IPS-18a (cell line): ENCODE measurements around the gene MIPEP.
"Not testable (repeated sequence)": the region's sequence is repeated elsewhere in the genome, so short reads cannot be mapped to it uniquely, and the experiment has no call there.

ENCODE experiments used
- H3K27ac ChIP-seq: one replicate; pipeline ENCODE4 v1.5.1; 2013; ENCODE audit warnings: low read length
- H3K27me3 ChIP-seq: one replicate; pipeline ENCODE4 v1.6.1; 2013; ENCODE audit warnings: mild to moderate bottlenecking, low read length; ENCODE audit not compliant: control insufficient read depth, insufficient read depth
- H3K36me3 ChIP-seq: one replicate; pipeline ENCODE4 v1.6.1; 2013; ENCODE audit warnings: low read depth, low read length; ENCODE audit not compliant: control insufficient read depth
- H3K4me1 ChIP-seq: one replicate; pipeline ENCODE4 v1.6.1; 2013; ENCODE audit warnings: low read depth, low read length; ENCODE audit not compliant: control insufficient read depth
- H3K4me3 ChIP-seq: one replicate; pipeline ENCODE4 v1.5.1; 2013; ENCODE audit warnings: low read length
- H3K9ac ChIP-seq: one replicate; pipeline ENCODE4 v1.6.1; 2013; ENCODE audit warnings: mild to moderate bottlenecking, low read length, moderate library complexity
- H3K9me3 ChIP-seq: one replicate; pipeline ENCODE4 v1.6.1; 2013; ENCODE audit warnings: low read depth, low read length; ENCODE audit not compliant: control insufficient read depth

The MIPEP gene

GRCh38 chr13:23752111-23753001 lies 136.8 kb downstream of the MIPEP start:
- Histone ChIP-seq H3K4me3 (no peak overlapping the region), H3K27ac (no peak overlapping the region), H3K4me1 (peaks cover 33% of the 10 kb centered on the region), H3K36me3 (no peaks in the 10 kb centered on the region), H3K27me3 (no peaks in the 10 kb centered on the region), H3K9me3 (no peaks in the 10 kb centered on the region), H3K9ac (no peak overlapping the region)

GRCh38 chr13:23751195-23751594 lies 138.0 kb downstream of the MIPEP start:
- Histone ChIP-seq H3K36me3 (no peaks in the 10 kb centered on the region), H3K4me3 (no peak overlapping the region), H3K27ac (no peak overlapping the region), H3K4me1 (peaks cover 33% of the 10 kb centered on the region), H3K9ac (no peak overlapping the region), H3K9me3 (no peaks in the 10 kb centered on the region), H3K27me3 (no peaks in the 10 kb centered on the region)

DNA sequence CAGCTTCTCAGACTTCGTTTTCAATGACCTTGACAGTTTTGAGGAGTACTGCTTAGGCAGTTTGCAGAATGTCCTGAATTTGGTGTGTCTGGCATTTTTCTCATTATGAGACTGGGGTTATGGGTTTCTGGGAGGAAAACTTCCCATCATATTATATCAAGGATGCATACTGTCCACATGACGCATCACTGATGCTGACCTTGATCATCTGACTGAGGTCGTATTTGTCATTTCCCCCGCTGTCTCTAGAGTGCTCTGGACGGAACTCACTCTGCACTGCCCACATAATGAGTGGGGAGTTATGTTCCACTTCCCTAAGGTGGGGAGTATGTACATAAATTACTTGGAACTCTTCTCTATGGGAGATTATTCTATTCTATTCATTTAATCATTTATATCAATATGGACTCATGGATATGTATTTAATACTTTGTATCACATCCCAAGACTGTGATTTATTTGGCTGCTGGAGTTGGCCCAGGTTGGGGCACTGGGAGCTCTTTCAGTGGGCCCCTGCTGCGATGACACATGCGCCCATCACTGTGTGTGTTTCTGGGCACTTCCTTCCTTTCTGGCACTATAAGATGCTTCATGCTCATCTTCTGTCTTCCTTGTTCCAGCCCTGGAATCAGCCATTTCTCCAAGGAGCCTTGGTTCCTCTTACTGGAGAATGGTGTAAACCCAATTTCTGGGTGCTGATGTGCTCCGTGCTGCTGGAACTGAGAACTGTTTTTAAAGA lies 138.6 kb downstream of the MIPEP start:
- Histone ChIP-seq H3K9me3 (no peaks in the 10 kb centered on the region), H3K27ac (no peak overlapping the region), H3K4me3 (no peak overlapping the region), H3K4me1 (peaks cover 33% of the 10 kb centered on the region), H3K27me3 (no peaks in the 10 kb centered on the region), H3K9ac (no peak overlapping the region), H3K36me3 (no peaks in the 10 kb centered on the region)

DNA sequence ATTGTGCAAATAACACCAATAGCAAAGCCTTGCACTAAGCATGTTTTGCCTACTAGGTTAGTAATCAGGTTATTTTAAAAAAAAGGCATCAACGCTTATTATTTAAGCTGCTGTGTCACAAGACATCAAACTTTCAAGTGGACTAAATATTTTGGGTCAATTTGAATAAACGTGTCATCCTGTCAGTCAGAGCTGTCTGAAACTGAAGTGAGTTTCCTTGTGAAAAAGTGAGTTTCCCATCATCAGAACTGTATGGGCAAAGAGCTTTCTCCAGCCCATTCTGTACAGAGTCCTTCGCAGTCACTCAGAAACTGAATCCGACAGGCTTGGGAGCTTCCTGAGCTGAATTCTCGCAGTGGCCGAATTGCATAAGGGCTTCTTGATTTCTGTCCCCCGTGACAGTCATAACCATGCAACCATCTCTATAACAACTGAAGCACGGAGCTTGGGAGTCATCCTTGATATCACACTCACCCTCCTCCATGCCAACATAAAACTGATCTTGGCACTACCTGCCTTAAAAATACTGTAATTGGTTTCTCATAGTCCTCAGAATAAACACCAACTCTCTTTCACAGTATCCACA lies 139.8 kb downstream of the MIPEP start:
- no peak overlapping the region for H3K27ac ChIP-seq
- H3K9ac ChIP-seq = no peak overlapping the region
- H3K27me3 ChIP-seq = no peaks in the 10 kb centered on the region
- no peaks in the 10 kb centered on the region for H3K36me3 ChIP-seq
- H3K9me3 ChIP-seq = no peaks in the 10 kb centered on the region
- peak overlapping the region; percentile 26 for H3K4me3 ChIP-seq
- peaks cover 33% of the 10 kb centered on the region for H3K4me1 ChIP-seq

GRCh38 chr13:23748109-23748990 lies 140.8 kb downstream of the MIPEP start:
- H3K27me3 ChIP-seq = no peaks in the 10 kb centered on the region
- H3K4me3 ChIP-seq = peak overlapping the region; percentile 26
- H3K27ac ChIP-seq = no peak overlapping the region
- no peaks in the 10 kb centered on the region for H3K36me3 ChIP-seq
- H3K4me1 ChIP-seq = peaks cover 26% of the 10 kb centered on the region
- H3K9ac ChIP-seq = no peak overlapping the region
- no peaks in the 10 kb centered on the region for H3K9me3 ChIP-seq

DNA sequence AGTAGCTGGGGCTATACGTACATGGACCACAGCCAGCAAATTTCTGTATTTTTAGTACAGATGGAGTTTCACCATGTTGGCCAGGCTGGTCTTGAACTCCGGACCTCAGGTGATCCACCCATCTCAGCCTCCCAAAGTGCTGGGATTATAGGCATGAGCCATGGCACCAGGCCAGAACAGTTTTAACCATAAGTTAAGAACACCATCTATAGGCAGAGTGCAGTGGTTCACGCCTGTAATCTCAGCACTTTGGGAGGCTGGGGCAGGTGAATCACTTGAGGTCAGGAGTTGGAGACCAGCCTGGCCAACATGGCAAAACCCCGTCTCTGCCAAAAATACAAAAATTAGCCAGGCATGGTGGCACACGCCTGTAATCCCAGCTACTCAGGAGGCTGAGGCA lies 143.1 kb downstream of the MIPEP start:
- not testable (repeated sequence) for H3K27me3 ChIP-seq, H3K9ac ChIP-seq, H3K36me3 ChIP-seq, H3K4me3 ChIP-seq, H3K9me3 ChIP-seq, H3K27ac ChIP-seq
- H3K4me1 ChIP-seq = peaks cover 22% of the 10 kb centered on the region

DNA sequence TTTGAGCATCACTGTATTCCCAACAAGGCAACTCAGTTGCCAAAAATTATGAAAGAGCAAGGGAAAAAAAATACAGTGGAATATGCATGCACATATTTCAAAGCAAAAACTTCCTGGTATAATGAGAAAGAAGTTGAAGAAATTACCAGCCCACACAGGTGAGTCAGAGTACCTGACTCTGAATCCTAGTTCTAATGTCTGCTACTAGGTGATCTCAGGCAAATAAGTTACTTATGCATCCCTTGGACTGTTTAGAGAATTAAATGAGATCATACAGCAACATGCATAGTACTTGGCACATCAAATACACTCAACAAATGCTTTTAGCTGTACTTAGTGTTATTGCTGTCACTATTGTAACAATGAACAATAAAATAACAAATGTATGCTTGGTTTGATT lies 144.9 kb downstream of the MIPEP start:
- Histone ChIP-seq H3K4me1 (peaks cover 13% of the 10 kb centered on the region), H3K9me3 (no peaks in the 10 kb centered on the region), H3K36me3 (no peaks in the 10 kb centered on the region), H3K27ac (no peak overlapping the region), H3K27me3 (no peaks in the 10 kb centered on the region), H3K4me3 (no peak overlapping the region), H3K9ac (no peak overlapping the region)

- Histone ChIP-seq H3K9me3 (no peaks in the 10 kb centered on the region), H3K27me3 (no peaks in the 10 kb centered on the region), H3K27ac (no peak overlapping the region), H3K36me3 (no peaks in the 10 kb centered on the region), H3K4me1 (peaks cover 4% of the 10 kb centered on the region), H3K4me3 (no peak overlapping the region), H3K9ac (no peak overlapping the region)
Observed at GRCh38 chr13:23743278-23744076, 145.7 kb downstream of the MIPEP start.

DNA sequence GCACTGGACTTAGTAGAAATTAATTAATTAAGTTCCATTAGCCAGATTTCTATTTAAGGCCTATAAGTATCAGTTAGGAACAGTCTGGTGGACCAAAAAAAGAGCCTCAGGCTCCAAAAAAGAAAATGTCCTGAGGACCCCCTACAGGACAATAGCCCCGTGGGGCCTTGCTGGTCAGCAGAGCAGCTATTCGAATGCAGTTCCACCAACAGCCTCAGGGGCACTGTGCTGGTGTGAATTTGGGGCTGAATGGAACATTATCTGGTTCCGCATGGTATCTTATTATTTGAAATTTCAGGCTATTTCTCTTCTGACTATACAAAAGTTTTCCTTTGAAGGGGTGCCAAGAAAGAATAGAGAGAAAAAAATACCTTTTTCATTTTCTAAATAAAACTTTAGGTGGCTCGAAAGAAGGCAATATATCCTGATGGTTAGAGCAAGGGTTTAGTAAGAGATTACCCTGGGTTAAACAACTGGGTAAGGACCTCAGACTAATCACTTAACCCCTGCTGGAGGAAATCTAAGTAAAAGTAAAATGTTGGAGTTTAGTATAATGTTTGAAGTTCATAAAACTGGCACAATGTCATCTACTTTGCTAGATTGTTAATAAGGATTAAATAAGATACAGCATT lies 147.2 kb downstream of the MIPEP start:
- Histone ChIP-seq H3K4me1 (peaks cover 4% of the 10 kb centered on the region), H3K9me3 (no peaks in the 10 kb centered on the region), H3K27me3 (no peaks in the 10 kb centered on the region), H3K4me3 (no peak overlapping the region), H3K36me3 (no peaks in the 10 kb centered on the region), H3K27ac (no peak overlapping the region), H3K9ac (no peak overlapping the region)

DNA sequence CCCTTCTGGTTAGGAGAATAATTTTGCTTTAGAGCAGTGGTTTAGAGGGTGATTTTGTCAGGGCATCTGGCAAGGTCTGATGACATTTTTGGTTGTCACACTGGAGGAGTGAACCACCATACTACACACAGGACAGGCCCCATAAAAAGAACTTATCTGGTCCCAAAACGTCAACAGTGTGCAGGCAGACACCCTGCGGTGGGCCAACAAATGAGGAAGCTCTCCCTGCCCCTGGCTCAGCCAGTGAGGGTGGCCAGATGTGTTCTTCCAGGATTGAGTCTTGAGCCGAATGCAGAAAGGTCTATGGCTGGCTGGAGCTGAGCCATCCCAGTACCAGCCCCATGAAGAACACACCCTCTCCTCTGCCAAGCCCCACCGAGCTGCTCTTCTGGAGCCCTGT lies 149.2 kb downstream of the MIPEP start:
- peaks cover 12% of the 10 kb centered on the region for H3K4me1 ChIP-seq
- H3K27ac ChIP-seq = no peak overlapping the region
- H3K9ac ChIP-seq = no peak overlapping the region
- H3K36me3 ChIP-seq = no peaks in the 10 kb centered on the region
- no peaks in the 10 kb centered on the region for H3K27me3 ChIP-seq
- no peak overlapping the region for H3K4me3 ChIP-seq
- no peaks in the 10 kb centered on the region for H3K9me3 ChIP-seq
